IPS-15b (cell line): ENCODE data around the gene ALPI.

ENCODE experiments used
- H3K27me3 ChIP-seq: one replicate; pipeline ENCODE4 v1.6.1; 2013; ENCODE audit warnings: low read length; ENCODE audit not compliant: control insufficient read depth, insufficient read depth
- H3K36me3 ChIP-seq: one replicate; pipeline ENCODE4 v1.6.1; 2013; ENCODE audit warnings: low read length; ENCODE audit not compliant: control insufficient read depth, insufficient read depth
- H3K4me1 ChIP-seq: one replicate; pipeline ENCODE4 v1.6.1; 2013; ENCODE audit warnings: mild to moderate bottlenecking, low read length; ENCODE audit not compliant: control insufficient read depth, insufficient read depth
- H3K4me3 ChIP-seq: one replicate; pipeline ENCODE4 v1.5.1; 2013; ENCODE audit warnings: low read depth, low read length
- H3K9ac ChIP-seq: one replicate; pipeline ENCODE4 v1.6.1; 2013; ENCODE audit warnings: low read depth, mild to moderate bottlenecking, low read length
- H3K9me3 ChIP-seq: one replicate; pipeline ENCODE4 v1.6.1; 2013; ENCODE audit warnings: mild to moderate bottlenecking, low read length; ENCODE audit not compliant: control insufficient read depth, insufficient read depth

The ALPI gene

GRCh38 chr2:232458661-232459418, 2.9 kb downstream of the ALPI start:
- H3K36me3 ChIP-seq = no peaks in the 10 kb centered on the region
- no peaks in the 10 kb centered on the region for H3K4me1 ChIP-seq
- H3K9me3 ChIP-seq = no peaks in the 10 kb centered on the region
- H3K4me3 ChIP-seq = no peak overlapping the region
- H3K27me3 ChIP-seq = no peaks in the 10 kb centered on the region
- H3K9ac ChIP-seq = no peak overlapping the region

DNA sequence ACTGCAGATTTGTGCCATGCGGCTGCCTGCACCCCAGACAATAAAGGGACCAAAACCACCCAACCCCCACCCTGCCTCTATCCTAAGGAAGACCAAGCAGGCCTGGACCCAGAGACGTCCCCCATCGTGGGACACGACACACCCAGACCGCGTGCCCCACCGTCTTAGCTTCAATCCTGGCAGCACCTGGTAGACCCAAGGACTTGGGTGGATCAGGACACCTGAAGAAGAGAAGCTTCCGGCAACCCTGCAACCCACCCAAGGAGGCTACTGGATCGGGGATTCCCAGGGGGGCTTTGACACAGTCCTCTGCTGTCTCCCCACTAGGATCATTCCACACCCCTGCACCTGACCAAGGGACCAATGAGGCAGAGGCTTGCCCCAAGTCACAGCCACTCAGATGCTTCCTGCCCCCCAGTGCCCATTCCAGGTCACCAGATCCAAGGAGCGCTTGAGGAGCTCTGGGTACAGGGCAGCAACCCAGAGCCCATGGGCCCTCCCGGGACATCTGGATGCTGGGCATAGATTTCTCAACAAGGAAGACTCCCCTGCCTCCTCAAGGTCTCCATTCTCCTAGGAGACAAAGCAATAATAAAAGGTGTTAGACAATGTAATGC, 3.6 kb downstream of the ALPI start:
- Histone ChIP-seq H3K4me1 (no peaks in the 10 kb centered on the region), H3K9ac (no peak overlapping the region), H3K27me3 (no peaks in the 10 kb centered on the region), H3K9me3 (no peaks in the 10 kb centered on the region), H3K4me3 (no peak overlapping the region), H3K36me3 (no peaks in the 10 kb centered on the region)

- Histone ChIP-seq H3K9me3 (no peaks in the 10 kb centered on the region), H3K4me1 (no peaks in the 10 kb centered on the region), H3K4me3 (no peak overlapping the region), H3K9ac (no peak overlapping the region), H3K36me3 (no peaks in the 10 kb centered on the region), H3K27me3 (no peaks in the 10 kb centered on the region)
These were observed 4.2 kb downstream of the ALPI start for GRCh38 chr2:232460171-232460570.

DNA sequence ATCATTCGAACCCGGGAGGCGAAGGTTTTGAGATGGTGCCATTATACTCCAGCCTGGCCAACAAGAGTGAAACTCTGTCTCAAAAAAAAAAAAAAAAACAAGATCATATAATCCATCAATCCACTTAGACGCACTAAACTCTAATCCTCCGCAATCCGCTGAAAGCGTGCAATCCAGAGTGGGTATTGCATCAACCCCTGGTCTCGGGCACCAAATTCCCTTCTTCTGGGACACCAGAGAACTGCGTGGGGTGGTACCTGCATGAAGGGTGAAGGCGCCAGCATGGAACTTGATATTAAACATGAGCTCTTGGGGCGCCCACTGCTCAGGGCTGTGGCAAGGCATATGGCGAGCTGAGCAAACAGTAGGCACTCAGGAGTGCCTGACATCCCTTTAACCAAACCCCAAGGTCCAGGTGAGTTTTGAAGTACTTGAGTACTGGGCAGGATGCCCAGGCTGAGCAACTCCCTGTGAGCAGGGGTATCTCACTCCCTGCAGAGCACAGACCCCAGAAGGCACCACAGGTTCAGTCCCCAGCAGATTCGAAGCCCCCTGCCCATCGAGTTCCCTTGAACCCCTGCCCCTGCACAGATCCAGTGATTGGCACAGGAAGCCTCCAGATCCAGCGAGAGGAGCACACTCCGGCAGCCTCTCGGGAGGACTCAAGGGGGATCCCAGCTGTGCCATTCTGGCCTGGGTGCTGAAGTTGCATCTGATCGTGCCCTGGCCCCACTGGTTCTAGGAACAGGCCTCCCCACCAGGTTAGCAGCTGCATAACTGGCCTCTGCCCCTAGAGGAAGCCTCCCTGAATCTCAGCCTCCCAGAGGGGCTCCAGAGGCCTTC, 8.0 kb downstream of the ALPI start:
- Histone ChIP-seq H3K9ac (no peak overlapping the region), H3K36me3 (no peaks in the 10 kb centered on the region), H3K9me3 (no peaks in the 10 kb centered on the region), H3K4me3 (no peak overlapping the region), H3K4me1 (no peaks in the 10 kb centered on the region), H3K27me3 (no peaks in the 10 kb centered on the region)

DNA sequence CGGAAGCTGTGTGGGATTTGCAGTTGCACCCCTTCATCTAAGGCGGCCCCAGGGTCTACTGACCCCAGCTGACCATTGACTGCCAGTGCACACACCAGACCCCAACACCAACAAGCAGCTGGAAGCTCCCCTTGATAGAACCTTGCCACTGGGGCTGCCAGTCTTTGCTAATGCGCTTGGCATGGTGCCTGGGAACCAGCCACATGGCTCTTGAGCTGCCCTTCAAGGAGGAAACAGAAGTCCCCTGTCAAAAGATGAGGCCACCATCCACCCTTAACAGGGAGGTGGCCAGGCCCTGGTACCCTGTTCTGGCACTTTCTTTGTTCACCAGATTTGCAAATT, 8.6 kb downstream of the ALPI start:
- Histone ChIP-seq H3K36me3 (no peaks in the 10 kb centered on the region), H3K4me1 (no peaks in the 10 kb centered on the region), H3K9ac (no peak overlapping the region), H3K27me3 (no peaks in the 10 kb centered on the region), H3K9me3 (no peaks in the 10 kb centered on the region), H3K4me3 (no peak overlapping the region)

DNA sequence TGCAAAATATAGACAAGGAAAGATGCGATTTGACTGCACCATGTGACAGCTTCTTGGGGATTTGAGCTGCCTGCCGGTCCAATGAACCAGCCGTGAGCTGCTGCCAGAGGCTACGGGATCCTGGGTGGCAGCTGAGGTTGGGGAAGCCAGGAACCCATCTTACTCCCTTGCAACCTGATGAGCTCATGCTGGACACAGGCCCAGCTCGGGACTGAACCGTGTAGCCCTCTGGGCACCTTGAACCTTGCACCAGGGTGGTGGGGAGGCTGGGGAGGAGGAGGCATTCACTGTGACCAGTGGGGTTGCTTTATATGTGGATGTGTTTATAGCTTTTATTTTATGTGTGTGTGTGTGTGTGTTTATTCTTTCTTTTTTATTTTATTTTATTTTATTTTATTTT, 9.1 kb downstream of the ALPI start:
- H3K9me3 ChIP-seq = no peaks in the 10 kb centered on the region
- H3K9ac ChIP-seq = no peak overlapping the region
- no peaks in the 10 kb centered on the region for H3K27me3 ChIP-seq
- no peak overlapping the region for H3K4me3 ChIP-seq
- no peaks in the 10 kb centered on the region for H3K36me3 ChIP-seq
- H3K4me1 ChIP-seq = no peaks in the 10 kb centered on the region

DNA sequence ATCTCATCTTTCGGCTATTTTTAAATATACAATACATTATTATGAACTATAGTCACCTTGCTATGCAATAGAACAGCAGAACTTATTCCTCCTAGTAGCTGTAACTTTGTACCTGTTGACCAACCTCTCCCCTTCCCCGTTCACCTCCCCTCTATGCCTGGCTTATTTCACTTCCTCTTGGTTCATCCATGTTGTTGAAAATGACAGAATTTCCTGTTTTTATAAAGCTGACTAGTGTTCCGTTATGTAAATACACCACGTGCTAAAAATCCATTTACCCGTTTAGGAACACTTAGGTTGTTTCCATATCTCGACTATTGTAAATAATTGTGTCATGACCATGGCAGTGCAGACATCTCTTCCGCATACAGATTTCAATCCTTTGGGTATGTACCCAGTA, 10.3 kb downstream of the ALPI start:
- no peaks in the 10 kb centered on the region for H3K27me3 ChIP-seq
- H3K4me3 ChIP-seq = no peak overlapping the region
- no peaks in the 10 kb centered on the region for H3K4me1 ChIP-seq
- no peaks in the 10 kb centered on the region for H3K36me3 ChIP-seq
- no peak overlapping the region for H3K9ac ChIP-seq
- H3K9me3 ChIP-seq = no peaks in the 10 kb centered on the region

GRCh38 chr2:232473467-232473890, 17.5 kb downstream of the ALPI start:
- Histone ChIP-seq H3K4me3 (no peak overlapping the region), H3K9ac (no peak overlapping the region), H3K9me3 (no peaks in the 10 kb centered on the region), H3K36me3 (no peaks in the 10 kb centered on the region), H3K27me3 (peaks cover 6% of the 10 kb centered on the region), H3K4me1 (no peaks in the 10 kb centered on the region)

DNA sequence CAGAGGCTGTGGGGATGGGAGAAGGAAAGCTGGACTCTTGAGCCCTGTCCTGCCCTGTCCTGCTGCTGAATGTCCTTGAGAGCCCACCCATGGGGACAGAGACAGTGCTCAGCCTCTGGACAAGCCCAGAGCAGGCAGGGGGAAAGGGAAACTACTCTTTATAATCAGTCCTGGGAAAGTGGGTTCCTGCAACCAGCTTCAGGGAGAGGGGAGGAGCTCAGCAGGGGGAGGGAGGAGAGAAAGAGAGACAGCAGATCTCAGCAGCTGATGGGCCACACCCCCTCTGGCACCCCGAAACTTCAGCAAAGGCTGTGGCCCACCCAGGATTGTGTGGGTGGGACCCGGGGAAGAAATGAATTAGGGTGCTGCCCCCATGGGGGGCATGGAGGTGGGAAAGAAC, 20.1 kb downstream of the ALPI start:
- no peak overlapping the region for H3K9ac ChIP-seq
- H3K27me3 ChIP-seq = peaks cover 6% of the 10 kb centered on the region
- H3K9me3 ChIP-seq = no peaks in the 10 kb centered on the region
- no peaks in the 10 kb centered on the region for H3K36me3 ChIP-seq
- no peak overlapping the region for H3K4me3 ChIP-seq
- no peaks in the 10 kb centered on the region for H3K4me1 ChIP-seq

DNA sequence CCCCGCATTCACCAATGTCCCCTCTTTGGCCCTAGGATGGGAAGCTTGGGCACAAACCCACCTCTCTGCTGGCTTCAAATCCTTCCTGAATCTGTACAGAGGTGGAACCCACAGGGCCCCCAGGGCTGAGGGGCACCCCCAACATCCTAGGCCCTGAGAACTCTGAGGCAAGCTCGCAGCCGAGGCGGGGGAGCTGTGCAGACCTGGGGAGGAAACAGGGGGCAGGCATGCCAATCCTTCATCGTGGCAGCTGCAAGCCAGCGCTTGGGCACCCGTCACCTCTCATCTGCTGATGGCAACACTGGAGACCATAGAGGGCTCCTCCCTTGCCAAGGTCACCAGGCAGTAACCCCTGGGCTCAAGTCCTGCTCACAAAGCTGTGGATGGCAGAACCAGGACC, 20.8 kb downstream of the ALPI start:
- Histone ChIP-seq H3K4me3 (no peak overlapping the region), H3K9ac (no peak overlapping the region), H3K36me3 (no peaks in the 10 kb centered on the region), H3K4me1 (no peaks in the 10 kb centered on the region), H3K27me3 (peaks cover 6% of the 10 kb centered on the region), H3K9me3 (no peaks in the 10 kb centered on the region)

- H3K36me3 ChIP-seq = peaks cover 3% of the 10 kb centered on the region
- no peak overlapping the region for H3K9ac ChIP-seq
- peaks cover 6% of the 10 kb centered on the region for H3K27me3 ChIP-seq
- no peaks in the 10 kb centered on the region for H3K9me3 ChIP-seq
- H3K4me3 ChIP-seq = no peak overlapping the region
- H3K4me1 ChIP-seq = no peaks in the 10 kb centered on the region
These were observed 22.0 kb downstream of the ALPI start for GRCh38 chr2:232477751-232478510.
